Measurements from ENCODE around the gene PRICKLE2.

DNA sequence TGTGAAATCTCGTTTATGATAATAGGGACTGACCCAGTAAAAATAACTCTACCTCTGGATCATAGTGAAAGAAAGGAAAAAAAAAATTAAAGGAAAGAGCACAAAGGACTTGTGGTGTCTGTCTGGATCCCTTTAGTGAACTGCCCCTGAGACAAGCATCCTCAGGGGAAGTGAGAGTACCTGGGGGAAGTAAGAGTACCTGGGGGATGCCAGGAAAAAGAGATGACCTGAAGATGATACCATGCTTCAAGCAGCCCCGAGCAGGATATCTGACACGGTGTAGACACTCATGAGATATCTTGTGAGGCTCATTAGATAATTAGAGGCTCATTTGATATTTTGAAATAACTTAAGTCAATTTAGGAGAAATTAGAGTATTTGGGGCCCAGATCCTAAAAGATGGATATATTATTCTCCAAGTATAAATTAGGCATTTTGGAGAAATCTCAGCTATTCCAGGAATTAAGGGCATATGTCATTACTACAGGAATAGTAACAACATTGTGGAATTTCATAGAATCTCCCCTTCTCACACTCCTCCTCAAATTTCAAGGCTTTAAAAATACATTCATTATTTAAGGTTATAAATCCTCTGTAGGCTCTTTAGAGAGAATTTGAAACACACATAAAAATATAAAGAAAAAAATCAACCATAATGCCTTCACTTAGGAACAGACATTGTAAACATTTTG lies 165.6 kb downstream of the PRICKLE2 start:
- TF ChIP-seq, protein P1, sequence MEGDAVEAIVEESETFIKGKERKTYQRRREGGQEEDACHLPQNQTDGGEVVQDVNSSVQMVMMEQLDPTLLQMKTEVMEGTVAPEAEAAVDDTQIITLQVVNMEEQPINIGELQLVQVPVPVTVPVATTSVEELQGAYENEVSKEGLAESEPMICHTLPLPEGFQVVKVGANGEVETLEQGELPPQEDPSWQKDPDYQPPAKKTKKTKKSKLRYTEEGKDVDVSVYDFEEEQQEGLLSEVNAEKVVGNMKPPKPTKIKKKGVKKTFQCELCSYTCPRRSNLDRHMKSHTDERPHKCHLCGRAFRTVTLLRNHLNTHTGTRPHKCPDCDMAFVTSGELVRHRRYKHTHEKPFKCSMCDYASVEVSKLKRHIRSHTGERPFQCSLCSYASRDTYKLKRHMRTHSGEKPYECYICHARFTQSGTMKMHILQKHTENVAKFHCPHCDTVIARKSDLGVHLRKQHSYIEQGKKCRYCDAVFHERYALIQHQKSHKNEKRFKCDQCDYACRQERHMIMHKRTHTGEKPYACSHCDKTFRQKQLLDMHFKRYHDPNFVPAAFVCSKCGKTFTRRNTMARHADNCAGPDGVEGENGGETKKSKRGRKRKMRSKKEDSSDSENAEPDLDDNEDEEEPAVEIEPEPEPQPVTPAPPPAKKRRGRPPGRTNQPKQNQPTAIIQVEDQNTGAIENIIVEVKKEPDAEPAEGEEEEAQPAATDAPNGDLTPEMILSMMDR (IDR thresholded peaks at IDR 0.05) = no peak
- TF ChIP-seq NFYB (CRISPR knock-in tag; conservative IDR thresholded peaks at IDR 0.05; ENCODE audit: low read depth) (no peak), SP1 (CRISPR knock-in tag; conservative IDR thresholded peaks at IDR 0.05) (no peak), TEAD4 (CRISPR knock-in tag; IDR thresholded peaks at IDR 0.05) (no peak), JUN (CRISPR knock-in tag; IDR thresholded peaks at IDR 0.05) (no peak), MXD4 (CRISPR knock-in tag; IDR thresholded peaks at IDR 0.05; ENCODE audit: borderline replicate concordance) (no peak)
- TF ChIP-seq, protein P2, sequence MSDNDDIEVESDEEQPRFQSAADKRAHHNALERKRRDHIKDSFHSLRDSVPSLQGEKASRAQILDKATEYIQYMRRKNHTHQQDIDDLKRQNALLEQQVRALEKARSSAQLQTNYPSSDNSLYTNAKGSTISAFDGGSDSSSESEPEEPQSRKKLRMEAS (CRISPR knock-in tag; IDR thresholded peaks at IDR 0.05) = no peak
- TF ChIP-seq, protein P3, sequence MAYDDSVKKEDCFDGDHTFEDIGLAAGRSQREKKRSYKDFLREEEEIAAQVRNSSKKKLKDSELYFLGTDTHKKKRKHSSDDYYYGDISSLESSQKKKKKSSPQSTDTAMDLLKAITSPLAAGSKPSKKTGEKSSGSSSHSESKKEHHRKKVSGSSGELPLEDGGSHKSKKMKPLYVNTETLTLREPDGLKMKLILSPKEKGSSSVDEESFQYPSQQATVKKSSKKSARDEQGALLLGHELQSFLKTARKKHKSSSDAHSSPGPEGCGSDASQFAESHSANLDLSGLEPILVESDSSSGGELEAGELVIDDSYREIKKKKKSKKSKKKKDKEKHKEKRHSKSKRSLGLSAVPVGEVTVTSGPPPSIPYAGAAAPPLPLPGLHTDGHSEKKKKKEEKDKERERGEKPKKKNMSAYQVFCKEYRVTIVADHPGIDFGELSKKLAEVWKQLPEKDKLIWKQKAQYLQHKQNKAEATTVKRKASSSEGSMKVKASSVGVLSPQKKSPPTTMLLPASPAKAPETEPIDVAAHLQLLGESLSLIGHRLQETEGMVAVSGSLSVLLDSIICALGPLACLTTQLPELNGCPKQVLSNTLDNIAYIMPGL (CRISPR knock-in tag; IDR thresholded peaks at IDR 0.05) = no peak
- TF ChIP-seq, protein P4, sequence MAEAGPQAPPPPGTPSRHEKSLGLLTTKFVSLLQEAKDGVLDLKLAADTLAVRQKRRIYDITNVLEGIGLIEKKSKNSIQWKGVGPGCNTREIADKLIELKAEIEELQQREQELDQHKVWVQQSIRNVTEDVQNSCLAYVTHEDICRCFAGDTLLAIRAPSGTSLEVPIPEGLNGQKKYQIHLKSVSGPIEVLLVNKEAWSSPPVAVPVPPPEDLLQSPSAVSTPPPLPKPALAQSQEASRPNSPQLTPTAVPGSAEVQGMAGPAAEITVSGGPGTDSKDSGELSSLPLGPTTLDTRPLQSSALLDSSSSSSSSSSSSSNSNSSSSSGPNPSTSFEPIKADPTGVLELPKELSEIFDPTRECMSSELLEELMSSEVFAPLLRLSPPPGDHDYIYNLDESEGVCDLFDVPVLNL (CRISPR knock-in tag; IDR thresholded peaks at IDR 0.05; ENCODE audit: borderline replicate concordance, low read depth) = no peak
- TF ChIP-seq, protein P5, sequence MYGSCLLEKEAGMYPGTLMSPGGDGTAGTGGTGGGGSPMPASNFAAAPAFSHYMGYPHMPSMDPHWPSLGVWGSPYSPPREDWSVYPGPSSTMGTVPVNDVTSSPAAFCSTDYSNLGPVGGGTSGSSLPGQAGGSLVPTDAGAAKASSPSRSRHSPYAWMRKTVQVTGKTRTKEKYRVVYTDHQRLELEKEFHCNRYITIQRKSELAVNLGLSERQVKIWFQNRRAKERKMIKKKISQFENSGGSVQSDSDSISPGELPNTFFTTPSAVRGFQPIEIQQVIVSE (CRISPR knock-in tag; IDR thresholded peaks at IDR 0.05; ENCODE audit: borderline replicate concordance) = no peak
